ENCODE data around the gene LARGE2.
A peak's percentile ranks its signal among the peaks of the same experiment; 100 is the strongest.

Gene LARGE2

DNA sequence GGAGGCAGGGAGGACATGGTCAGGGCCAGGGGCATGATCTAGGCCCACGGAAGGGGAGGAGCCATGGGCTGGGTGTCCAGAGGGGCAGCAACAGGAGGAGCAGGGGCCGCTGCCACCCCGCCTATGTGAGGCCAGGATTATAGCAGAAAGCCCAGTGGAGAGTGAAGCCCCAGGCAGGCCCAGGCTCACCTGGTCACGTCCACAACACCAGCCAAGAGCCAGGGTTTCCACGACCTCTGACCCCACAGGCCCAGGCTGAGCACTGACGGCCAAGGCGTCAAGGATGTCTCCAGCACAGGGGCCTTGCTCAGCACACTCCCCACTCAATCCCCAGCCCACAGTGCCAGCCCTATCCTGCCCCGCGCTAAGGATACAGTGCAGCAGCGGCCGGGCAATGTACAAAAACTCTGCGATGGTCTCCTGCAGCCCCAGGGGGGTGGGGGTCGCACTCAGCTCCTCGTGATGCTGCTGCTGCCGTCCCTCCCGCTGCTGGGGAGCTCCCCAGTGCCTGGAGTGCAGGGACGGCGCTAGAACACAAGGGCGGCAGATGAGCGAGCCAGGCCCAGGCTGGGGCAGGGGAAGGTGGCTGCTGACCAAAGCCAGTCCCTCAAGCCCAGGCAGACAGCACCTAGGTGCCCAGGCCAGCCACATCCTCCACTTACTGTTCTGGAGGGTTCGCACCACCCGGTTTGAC lies 8.4 kb upstream of the LARGE2 start:
- FAIRE-seq, result no peak

GRCh38 chr11:45915446-45915845 lies 7.0 kb upstream of the LARGE2 start:
- FAIRE-seq (no peak), DNase-seq (ENCODE audit: low spot score) (no peak)

More for the DNA sequence above, 8.4 kb upstream of the LARGE2 start:
- no peak for DNase-seq (ENCODE audit: low spot score)

GRCh38 chr11:45917286-45917622 lies 5.2 kb upstream of the LARGE2 start:
- no peak for FAIRE-seq
- no peak for DNase-seq (ENCODE audit: low spot score)

DNA sequence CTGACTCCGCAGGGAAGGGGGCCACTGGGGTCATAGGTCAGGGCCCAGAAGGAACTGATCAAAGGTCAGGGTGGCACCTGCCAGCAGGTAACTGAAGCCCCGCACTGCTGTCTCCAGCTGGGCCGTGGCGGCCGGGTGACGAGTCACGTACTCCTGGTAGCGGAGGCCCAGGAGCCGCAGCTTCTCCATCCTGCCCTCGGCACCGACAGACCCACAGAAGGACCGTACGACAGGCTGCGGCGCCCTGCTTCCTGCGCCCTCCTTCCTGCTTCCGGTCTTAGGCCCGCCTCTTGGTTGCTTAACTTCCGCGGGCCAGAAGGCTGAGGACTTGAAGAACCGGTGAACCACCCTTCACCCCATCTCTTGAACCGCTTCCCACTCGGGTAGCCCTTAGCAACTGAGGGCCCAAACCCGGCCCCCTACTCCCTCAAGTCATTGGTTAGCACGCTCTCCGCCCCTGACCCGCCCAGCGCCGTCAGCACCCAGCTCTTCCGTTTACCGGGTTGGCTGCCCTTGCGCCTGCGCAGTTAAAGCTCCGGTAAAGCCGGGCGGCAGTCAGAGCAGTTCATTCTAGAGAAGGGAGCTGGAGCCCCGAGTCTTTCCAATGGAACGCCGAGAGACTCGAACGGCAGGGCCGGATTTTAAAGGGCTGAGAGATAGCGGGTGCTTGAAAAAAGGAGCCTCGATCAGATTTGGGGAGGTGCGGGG lies 4.7 kb upstream of the LARGE2 start, which contains the start of gene PEX16:
PEX16 (minus strand) TSS at position 255 of the 708 bp plus-strand sequence; CDS start at position 189, 66 bp downstream.
- peak; percentile 98 for DNase-seq (ENCODE audit: low spot score)
- FAIRE-seq, result no peak

DNA sequence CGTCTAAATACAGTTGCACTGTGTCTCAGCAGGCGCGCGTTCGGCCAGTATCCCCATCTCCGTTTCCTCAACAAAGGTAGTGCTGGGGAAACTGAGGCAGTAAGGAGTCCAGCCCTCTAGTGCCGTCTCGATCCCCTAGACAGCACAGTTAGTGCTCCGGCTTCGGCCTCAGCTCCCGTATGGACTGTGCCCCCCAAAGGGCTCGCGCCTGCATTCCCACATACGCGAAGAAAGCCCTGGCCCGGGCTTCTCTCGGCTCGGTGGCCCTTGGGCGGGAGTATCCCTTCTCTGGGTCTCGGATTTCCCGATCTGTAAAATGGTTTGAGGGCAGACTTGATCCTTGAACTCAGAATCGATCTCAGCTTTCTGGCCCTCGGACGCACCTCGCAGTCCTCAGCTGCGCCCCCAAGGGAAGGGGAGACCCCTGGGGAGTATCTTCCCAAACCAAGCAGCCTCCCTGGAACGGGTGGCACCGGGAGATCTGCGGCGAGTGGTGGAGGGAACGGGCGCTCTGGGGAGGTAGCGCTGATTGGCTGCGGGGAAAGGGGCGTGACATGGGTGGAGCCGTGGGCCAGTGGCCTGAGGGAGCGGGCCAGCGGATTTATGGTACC lies 4.0 kb upstream of the LARGE2 start:
- no peak for FAIRE-seq
- DNase-seq (ENCODE audit: low spot score), result peak; percentile 91

- no peak for FAIRE-seq
These were observed 3.3 kb upstream of the LARGE2 start for GRCh38 chr11:45918962-45919675.

DNA sequence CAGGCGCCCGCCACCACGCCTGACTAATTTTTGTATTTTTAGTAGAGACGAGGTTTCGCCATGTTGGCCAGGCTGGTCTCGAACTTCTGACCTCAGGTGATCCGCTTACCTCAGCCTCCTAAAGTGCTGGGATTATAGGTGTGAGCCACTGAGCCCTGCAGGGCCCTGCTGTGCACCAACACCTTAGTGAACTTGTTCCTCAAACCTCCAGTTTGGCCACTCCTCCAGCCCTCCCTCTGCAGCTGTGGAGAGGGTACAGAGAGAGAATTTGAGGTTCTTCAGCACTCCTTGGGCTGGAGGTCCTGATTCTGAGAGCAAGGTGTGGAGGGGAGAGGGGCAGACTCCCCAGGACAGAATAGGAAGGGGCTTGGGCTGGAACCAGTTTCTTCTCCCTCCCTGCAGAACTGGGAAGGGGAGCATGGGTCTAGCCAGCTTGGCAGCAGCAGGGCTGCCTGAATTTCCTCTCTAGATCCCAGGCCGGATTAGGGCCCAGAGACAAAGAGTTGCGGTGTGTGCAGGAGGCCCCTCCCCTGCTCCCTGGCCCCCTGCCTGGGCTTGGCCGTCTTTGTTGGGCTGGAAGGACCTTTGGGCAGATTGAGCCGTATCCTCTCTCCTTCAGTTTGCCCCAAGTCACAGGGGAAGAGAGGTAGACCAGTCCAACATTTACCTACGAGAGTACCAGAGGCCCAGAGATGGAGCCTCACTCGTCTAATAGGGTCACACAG lies 2.5 kb upstream of the LARGE2 start:
- DNase-seq (ENCODE audit: low spot score), result no peak
- FAIRE-seq, result no peak

More at GRCh38 chr11:45918962-45919675, 3.3 kb upstream of the LARGE2 start:
- DNase-seq (ENCODE audit: low spot score), result no peak

DNA sequence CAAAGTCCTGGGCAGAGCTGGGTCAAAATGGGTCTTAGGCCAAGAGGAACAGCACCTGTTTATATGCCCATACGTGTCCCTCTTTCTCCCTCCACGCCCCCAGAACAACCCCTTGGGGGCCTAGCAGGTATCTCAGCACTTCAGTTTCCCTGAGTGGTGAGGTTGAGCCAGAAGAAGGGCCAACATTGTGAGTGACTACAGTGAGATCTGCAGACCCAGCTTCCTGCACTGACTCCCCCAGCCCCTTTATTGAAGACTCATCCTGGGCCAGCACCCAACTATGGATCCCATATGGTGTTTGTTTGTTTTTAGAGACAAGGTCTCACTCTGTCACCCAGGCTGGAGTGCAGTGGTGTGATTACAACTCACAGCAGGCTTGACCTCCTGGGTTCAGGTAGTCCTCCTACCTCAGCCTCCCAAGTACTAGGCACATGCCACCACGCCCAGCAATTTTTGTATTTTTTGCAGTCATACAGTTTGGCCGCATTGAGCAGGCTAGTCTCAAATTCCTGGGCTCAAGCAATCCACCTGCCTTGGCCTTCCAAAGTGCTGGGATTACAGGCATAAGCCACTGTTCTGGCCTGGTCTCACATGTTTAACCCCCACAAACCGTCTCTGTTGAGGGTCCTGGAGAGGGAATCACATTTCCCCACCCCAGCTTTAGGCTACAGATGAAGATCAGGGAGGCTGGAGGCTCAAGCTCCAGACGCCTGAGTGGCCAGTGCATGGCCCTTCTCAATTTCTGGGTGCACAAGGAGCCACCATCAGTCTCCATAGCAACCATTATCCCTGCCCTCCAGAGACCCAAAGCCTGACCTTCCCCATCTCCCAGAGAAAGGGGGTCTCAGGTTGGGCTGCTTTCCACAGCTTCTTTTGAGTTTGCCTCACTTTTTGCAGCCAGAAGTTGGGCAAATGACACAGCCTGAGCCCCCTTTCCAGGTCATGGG lies 1.7 kb upstream of the LARGE2 start:
- DNase-seq (ENCODE audit: low spot score) (no peak), FAIRE-seq (no peak)

- no peak for FAIRE-seq
- peak; percentile 60 for DNase-seq (ENCODE audit: low spot score)
These were observed 663 bp upstream of the LARGE2 start for GRCh38 chr11:45921561-45922424.

- no peak for DNase-seq (ENCODE audit: low spot score)
- FAIRE-seq, result no peak
These were observed 1.8 kb downstream of the LARGE2 start for GRCh38 chr11:45924036-45924915.

DNA sequence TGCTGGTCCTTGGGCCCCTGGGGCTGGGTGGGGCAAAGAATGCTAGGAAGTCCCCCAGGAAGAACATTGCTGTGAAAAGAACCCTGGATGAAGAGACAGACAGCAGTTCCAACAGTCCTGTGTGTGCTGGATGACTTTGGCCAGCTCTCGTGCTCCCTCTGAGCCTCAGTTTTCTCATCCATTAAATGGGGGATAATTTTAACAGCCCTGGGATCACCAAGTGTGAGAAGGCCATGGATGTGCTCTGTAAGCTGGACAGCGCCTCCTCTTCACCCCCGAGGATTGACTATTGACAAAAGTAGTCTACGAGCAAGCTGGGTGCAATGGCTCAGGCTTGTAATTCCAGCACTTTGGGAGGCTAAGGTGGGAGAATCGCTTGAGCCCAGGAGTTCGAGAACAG lies 2.5 kb downstream of the LARGE2 start:
- no peak for FAIRE-seq
- DNase-seq (ENCODE audit: low spot score), result no peak

DNA sequence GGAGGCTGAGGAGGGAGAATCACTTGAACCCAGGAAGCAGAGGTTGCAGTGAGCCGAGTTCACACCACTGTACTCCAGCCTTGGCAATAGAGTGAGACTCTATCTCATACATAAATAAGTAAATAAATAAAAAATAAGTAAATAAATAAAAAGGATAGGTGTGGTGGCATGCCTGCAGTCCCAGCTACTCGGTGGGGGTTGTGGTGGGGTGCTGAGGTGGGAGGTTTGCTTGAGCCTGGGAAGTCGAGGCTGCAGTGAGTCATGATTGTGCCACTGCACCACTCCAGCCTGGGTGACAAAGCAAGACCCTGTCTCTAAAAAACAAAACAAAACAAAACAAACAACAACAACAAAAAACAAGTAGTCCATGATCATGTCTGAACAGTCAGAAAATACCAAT lies 3.1 kb downstream of the LARGE2 start:
- no peak for DNase-seq (ENCODE audit: low spot score)
- no peak for FAIRE-seq

GRCh38 chr11:45926001-45926401 lies 3.5 kb downstream of the LARGE2 start:
- FAIRE-seq (no peak), DNase-seq (ENCODE audit: low spot score) (no peak)

DNA sequence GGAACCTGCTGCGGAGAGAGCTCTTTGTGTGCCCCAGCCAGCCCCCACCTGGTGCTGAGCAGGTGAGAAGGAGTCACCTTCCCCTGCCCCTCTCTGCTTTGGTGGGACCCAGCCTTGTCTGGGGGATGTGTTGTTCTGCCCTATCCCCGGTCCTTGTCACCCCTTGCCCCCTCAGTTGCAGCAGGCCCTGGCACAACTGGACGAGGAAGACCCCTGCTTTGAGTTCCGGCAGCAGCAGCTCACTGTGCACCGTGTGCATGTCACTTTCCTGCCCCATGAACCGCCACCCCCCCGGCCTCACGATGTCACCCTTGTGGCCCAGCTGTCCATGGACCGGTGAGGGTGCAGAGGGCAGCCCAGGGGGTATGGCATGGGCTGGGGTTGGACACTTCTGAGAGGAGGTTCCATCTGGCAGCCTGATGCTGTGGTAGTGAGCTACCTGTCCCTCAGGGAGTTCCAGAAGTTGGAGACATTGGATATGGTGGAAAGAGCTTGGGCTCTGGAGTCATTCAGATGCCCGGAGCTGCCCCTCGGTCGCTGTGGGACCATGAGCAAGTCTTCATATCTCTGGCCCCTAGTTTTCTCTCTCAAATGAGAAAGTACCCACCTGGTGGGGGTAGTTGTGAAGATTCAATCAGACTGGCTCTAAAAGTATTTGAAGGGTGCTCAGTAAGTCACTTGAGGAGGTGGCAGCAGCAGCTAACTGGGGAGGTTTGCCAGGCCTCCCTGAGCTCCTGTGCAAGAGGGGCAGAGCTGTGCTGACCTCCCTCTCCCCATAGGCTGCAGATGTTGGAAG lies 4.3 kb downstream of the LARGE2 start:
- no peak for FAIRE-seq
- no peak for DNase-seq (ENCODE audit: low spot score)

- DNase-seq (ENCODE audit: low spot score), result no peak
- FAIRE-seq, result no peak
These were observed 4.9 kb downstream of the LARGE2 start for GRCh38 chr11:45927332-45927683.

DNA sequence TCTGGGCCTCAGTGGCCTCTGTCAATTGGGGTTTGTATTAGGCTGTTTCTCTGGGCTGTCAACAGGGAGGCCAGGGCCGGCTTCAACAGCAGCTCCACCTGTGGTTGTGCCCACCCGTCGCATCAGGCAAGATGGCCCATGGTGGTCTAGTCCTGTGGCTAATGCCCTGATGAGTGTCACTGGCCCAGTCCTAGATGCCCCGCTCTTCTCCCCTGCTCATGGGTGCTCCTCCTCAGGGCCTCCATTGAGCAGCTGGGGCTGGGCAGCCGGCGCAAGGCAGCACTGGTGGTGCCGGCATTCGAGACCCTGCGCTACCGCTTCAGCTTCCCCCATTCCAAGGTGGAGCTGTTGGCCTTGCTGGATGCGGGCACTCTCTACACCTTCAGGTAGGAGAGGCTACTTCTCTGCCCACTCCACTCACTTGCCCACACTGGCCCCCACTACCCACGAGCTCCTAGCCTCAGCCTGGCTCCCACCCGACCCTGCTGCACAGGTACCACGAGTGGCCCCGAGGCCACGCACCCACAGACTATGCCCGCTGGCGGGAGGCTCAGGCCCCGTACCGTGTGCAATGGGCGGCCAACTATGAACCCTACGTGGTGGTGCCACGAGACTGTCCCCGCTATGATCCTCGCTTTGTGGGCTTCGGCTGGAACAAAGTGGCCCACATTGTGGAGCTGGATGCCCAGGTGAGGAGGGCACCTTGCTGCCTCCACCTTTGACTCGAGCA lies 5.4 kb downstream of the LARGE2 start:
- FAIRE-seq (no peak), DNase-seq (ENCODE audit: low spot score) (no peak)
